SK-N-SH treated with all-trans-retinoic acid at 6 μM for 48 hours (cell line): Measurements from ENCODE around the gene SDHA.
"Not testable (repeated sequence)": the region's sequence is repeated elsewhere in the genome, so short reads cannot be mapped to it uniquely, and the experiment has no call there.

ENCODE experiments used
- BACH2 ChIP-seq: fragments of 250-450 bp; sonication (Bioruptor Pico); IDR thresholded peaks from 2 replicates; pipeline ENCODE4 v1.9.0; 2021; ENCODE audit warnings: mild to moderate bottlenecking, borderline replicate concordance
- CREB5 ChIP-seq: fragments of 250-450 bp; sonication (Bioruptor Pico); IDR thresholded peaks from 2 replicates; pipeline ENCODE4 v1.5.1; 2020; ENCODE audit warnings: low read depth, mild to moderate bottlenecking, moderate library complexity
- POU6F1 ChIP-seq: fragments of 250-450 bp; sonication (Bioruptor Pico); IDR thresholded peaks from 2 replicates; pipeline ENCODE4 v1.8.0; 2021; ENCODE audit warnings: low read depth, mild to moderate bottlenecking, moderate library complexity, borderline replicate concordance
- RARB ChIP-seq: fragments of 250-450 bp; sonication (Bioruptor Pico); IDR thresholded peaks from 2 replicates; pipeline ENCODE4 v1.8.0; 2021; ENCODE audit warnings: mild to moderate bottlenecking, moderate library complexity
- SNAI2 ChIP-seq: fragments of 250-450 bp; sonication (Bioruptor Pico); IDR thresholded peaks from 2 replicates; pipeline ENCODE4 v1.5.0; 2020; ENCODE audit warnings: mild to moderate bottlenecking, moderate library complexity
- TCF4 ChIP-seq: fragments of 250-450 bp; sonication (Bioruptor Pico); IDR thresholded peaks from 2 replicates; pipeline ENCODE4 v1.8.0; 2021; ENCODE audit warnings: mild to moderate bottlenecking, moderate library complexity, borderline replicate concordance
- TOX ChIP-seq: fragments of 250-450 bp; sonication (Bioruptor Pico); IDR thresholded peaks from 2 replicates; pipeline ENCODE4 v1.8.0; 2021; ENCODE audit warnings: mild to moderate bottlenecking, moderate library complexity, borderline replicate concordance
- TSHZ2 ChIP-seq: fragments of 250-450 bp; sonication (Bioruptor Pico); IDR thresholded peaks from 2 replicates; pipeline ENCODE4 v1.5.0; 2020; ENCODE audit warnings: mild to moderate bottlenecking, moderate library complexity
- ZNF70 ChIP-seq: fragments of 450-650 bp; formaldehyde crosslinking; IDR thresholded peaks from 2 replicates; pipeline ENCODE4 v1.5.0; 2020; ENCODE audit warnings: mild to moderate bottlenecking, moderate library complexity
- ZNF8 ChIP-seq: fragments of 450-650 bp; formaldehyde crosslinking; IDR thresholded peaks from 2 replicates; pipeline ENCODE4 v1.5.0; 2020; ENCODE audit warnings: mild to moderate bottlenecking, moderate library complexity
- TF ChIP-seq, protein P1 (sequence below): fragments of 250-450 bp; sonication (Bioruptor Pico); IDR thresholded peaks from 2 replicates; pipeline ENCODE4 v1.8.0; 2020; ENCODE audit warnings: mild to moderate bottlenecking, moderate library complexity, borderline replicate concordance

GRCh38 chr5:254322-254721 lies 36.2 kb downstream of the SDHA start:
- not testable (repeated sequence) for TF ChIP-seq TCF4 (CRISPR knock-in tag); POU6F1 (CRISPR knock-in tag); ZNF8 (CRISPR knock-in tag); RARB (CRISPR knock-in tag); BACH2; CREB5; TOX (CRISPR knock-in tag); ZNF70; SNAI2 (CRISPR knock-in tag); TSHZ2
- TF ChIP-seq, protein P1, sequence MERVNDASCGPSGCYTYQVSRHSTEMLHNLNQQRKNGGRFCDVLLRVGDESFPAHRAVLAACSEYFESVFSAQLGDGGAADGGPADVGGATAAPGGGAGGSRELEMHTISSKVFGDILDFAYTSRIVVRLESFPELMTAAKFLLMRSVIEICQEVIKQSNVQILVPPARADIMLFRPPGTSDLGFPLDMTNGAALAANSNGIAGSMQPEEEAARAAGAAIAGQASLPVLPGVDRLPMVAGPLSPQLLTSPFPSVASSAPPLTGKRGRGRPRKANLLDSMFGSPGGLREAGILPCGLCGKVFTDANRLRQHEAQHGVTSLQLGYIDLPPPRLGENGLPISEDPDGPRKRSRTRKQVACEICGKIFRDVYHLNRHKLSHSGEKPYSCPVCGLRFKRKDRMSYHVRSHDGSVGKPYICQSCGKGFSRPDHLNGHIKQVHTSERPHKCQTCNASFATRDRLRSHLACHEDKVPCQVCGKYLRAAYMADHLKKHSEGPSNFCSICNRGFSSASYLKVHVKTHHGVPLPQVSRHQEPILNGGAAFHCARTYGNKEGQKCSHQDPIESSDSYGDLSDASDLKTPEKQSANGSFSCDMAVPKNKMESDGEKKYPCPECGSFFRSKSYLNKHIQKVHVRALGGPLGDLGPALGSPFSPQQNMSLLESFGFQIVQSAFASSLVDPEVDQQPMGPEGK (CRISPR knock-in tag), result not testable (repeated sequence)
